HPDE6-E6E7 (cell line): Measurements from ENCODE around the gene BNC2.

Source experiments
- DNase-seq: peaks from one replicate; pipeline ENCODE4 v3.0.0; 2011; ENCODE audit warnings: missing footprints; ENCODE audit errors: extremely low spot score

Gene BNC2

DNA sequence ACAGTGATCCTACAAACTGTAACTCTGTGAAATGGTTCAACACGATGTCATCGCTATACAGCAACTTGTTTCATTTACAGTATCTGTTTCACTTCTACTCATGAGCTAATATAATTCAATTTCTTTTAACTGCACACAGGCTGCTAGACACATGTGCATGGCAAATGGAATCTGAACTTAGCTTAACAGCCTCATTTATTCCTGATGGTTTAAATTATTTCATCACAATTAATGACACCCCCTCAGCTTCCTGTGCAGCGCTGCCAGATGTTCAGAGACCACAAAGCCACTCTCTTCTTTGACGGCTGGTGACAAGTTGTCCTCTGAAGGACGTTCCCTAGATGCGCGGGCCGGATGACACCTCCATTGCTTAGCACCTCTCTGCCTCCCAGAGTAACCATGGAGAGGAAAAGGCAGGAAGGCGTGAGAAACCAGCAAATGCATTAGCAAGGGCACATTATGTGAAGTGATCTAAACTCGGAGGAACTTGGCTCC, 191.1 kb downstream of the BNC2 start:
- no peak for DNase-seq

- no peak for DNase-seq
Measured at GRCh38 chr9:16676519-16676918, 194.0 kb downstream of the BNC2 start.

GRCh38 chr9:16675131-16675530, 195.3 kb downstream of the BNC2 start:
- no peak for DNase-seq

GRCh38 chr9:16673171-16673570, 197.3 kb downstream of the BNC2 start:
- DNase-seq: no peak

DNA sequence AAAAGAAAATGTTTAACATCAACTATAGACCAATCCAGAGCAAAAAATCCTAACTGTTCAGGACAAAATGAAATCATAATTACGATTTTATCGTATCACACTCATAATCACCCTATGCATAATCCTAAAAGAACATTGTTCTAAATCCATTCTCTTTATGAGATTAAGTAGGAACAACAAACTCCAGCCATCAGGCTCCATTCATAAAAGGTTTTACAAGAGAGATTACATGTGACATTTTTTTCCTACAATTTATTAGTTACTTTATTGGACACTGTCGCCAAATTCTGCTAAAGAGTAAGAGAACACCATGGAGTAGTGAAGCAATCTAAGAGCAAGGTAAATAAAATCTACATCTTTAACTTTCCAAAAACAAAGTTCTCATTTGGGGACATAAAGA, 198.0 kb downstream of the BNC2 start:
- no peak for DNase-seq

DNA sequence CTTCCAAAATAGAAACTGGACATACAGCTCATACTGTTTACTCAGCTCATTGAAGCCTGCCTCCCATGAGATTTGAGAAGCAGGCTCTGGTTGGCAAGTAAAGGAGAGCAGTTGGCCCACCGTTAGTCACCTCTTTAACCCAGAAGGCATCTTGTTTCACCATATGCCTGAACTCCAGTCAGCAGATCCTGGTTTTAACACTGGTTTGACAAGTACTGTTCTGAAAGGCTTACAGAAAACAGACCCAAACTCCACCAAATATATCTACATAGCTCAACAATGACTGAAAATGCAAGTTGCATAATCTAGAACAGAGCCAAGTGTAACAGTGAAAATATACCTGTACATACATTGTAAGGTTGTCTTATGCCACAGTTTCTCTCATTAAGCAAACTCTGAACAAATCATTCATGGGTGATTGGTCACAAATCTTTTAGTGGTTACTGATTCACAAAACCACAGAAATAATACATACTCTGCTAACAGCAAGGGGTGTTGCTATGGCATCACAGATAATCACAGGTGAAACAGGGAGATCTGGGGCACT, 198.8 kb downstream of the BNC2 start:
- DNase-seq: no peak

DNA sequence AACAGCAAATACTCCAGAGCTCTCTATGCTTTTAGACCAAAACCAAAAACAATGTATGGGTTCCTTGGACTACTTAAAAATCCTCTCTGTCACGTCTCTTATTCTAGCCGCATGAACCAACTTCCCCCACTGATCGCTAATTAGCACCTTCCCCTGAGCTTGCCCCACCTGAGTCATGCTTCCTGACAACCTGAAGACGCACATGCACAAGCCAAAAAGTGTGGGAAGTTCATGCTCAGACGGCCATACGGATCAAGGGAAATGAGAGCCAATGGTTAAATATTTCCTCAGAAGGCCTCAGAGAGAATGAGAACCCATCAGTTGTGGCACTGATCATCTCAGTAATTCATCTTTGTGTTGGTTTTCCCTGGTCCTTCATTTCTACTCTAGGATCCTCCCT, 199.7 kb downstream of the BNC2 start:
- no peak for DNase-seq

DNA sequence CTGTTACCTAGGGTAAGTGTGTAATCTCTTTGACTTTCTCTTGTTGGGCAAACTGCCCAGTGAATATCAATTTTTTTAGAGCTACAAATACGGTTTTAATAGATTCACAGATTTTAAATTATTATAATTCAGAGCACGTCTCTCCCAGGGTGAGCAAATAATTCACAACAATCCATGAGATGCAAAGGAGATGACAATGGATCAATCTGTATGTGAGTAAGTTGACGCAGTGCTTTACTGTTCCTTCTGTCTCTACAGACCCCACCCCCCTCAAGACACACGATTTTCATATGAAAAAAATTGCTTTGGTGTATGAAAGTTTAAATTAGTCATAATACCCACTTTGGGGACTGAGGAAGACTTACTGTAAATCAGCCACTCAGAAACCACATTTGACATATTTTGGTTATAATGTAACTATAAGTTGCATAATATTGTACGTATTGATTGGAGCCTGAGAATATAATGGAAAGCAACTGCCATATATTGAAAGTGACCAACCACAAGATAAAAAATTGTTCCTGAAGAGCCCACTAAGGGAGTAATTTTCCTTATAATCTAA, 201.7 kb downstream of the BNC2 start:
- DNase-seq: no peak

GRCh38 chr9:16664211-16664610, 206.3 kb downstream of the BNC2 start:
- DNase-seq: no peak

GRCh38 chr9:16661816-16662215, 208.7 kb downstream of the BNC2 start:
- DNase-seq: no peak

GRCh38 chr9:16659096-16659495, 211.4 kb downstream of the BNC2 start:
- no peak for DNase-seq

- DNase-seq: no peak
Measured at GRCh38 chr9:16656432-16657169, 213.9 kb downstream of the BNC2 start.

DNA sequence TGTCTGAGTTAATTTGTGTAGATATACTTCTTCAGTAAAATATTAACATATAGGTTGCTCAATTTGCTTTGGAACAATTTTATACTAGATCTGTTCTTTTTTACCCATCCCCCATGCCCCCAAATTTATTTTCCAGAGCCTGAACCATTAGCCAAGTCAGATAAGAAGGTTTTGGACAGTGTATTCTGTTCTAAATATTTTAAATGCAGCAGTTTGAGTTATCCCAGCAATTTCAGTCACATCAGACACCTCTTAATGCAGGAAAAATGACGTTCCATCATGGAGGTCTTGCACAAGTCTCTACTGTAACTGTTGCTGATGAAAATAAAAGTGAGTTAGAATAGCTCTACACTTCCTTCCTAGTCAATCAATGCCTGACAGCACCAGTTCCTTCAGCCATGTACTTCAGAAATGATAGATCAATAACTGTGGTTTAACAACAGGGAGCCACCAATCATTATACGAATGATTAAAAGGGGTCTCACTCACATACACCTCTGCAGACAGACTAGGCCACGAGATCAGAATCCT, 215.8 kb downstream of the BNC2 start:
- DNase-seq: no peak

GRCh38 chr9:16653491-16654399, 216.7 kb downstream of the BNC2 start:
- no peak for DNase-seq

- DNase-seq: no peak
Measured at GRCh38 chr9:16652582-16652981, 217.9 kb downstream of the BNC2 start.

- DNase-seq: no peak
Measured at GRCh38 chr9:16651446-16651964, 219.0 kb downstream of the BNC2 start.

DNA sequence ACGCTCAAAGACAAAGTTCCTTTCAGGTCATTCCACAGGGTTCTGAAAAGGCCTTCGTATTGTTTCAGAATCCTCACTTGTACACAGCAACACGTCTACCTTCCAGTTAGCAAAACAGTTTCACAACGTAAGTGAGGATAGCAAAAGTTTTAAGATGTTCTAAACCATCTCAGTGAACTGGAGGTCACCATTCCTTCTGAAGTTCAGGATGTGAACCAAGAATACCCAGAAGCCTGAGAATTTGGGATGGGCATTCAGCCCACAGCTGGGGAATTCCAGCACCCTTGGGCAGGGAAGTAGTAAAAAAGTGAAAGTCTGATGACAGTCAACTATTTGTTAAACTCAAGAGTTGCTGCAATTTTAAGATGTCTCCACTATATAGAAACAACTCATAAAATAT, 224.5 kb downstream of the BNC2 start:
- no peak for DNase-seq

GRCh38 chr9:16642421-16643109, 227.9 kb downstream of the BNC2 start:
- no peak for DNase-seq

GRCh38 chr9:16640649-16641048, 229.8 kb downstream of the BNC2 start:
- DNase-seq: no peak

DNA sequence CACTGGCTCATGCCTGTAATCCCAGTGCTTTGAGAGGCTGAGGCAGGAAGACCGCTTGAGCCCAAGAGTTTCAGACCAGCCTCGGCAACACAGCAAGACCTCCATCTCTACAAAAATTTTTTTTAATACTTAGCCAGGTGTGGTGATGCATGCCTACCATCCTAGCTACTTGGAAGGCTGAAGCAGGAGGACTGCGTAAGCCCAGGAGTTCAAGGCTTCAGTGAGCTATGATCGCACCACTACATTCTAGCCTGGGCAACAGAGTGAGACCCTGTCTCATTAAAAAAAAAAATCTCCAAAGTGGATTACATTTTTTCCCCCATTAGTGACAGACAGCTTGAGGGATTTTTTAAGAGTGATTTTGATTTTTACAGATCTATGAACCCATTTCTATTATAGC, 230.8 kb downstream of the BNC2 start:
- DNase-seq: no peak

DNA sequence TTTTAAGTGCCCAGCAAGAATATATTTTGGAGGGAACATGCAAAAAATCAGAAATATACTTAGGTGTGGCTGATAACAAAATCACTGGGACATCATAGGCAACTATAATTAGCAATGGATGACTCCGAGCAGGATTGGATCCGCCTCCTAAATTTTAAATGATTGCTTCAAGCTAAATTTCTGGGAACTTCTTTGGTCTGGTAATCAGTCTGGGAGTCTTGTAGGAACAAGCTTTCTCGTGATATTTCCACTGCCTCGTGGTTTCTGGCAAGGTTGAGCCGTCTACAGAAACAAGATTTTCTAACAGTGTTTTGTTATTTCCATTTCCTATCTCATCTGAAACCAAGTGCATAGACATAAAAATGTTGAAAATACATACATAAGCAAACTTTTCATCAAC, 232.6 kb downstream of the BNC2 start:
- DNase-seq: no peak
